Activated gamma-delta T cell treated with anti-CD3 and anti-CD28 coated beads, Interleukin-2, amount 50 U/mL, for 16 hours (primary cell): ENCODE measurements around the gene GMPPA.

Experiments used
- DNase-seq: peaks from one replicate; pipeline ENCODE4 v3.0.0-alpha.2; 2020; ENCODE audit warnings: low read depth

GMPPA gene

GRCh38 chr2:219506802-219507526 lies 8.3 kb downstream of the GMPPA start:
- DNase-seq = no peak

- DNase-seq = no peak
Measured at GRCh38 chr2:219507581-219508443, 9.1 kb downstream of the GMPPA start.

- DNase-seq = no peak
Measured at GRCh38 chr2:219508444-219508734, 9.7 kb downstream of the GMPPA start.

GRCh38 chr2:219508971-219509779 lies 10.5 kb downstream of the GMPPA start:
- no peak for DNase-seq

GRCh38 chr2:219509780-219510511 lies 11.3 kb downstream of the GMPPA start:
- no peak for DNase-seq

GRCh38 chr2:219510512-219511135 lies 11.9 kb downstream of the GMPPA start:
- DNase-seq = no peak

- DNase-seq = no peak
Measured at GRCh38 chr2:219511547-219512325, 13.0 kb downstream of the GMPPA start.

GRCh38 chr2:219512524-219513216 lies 14.0 kb downstream of the GMPPA start:
- DNase-seq = no peak

- no peak for DNase-seq
Measured at GRCh38 chr2:219513787-219514186, 15.1 kb downstream of the GMPPA start.

- DNase-seq = no peak
Measured at GRCh38 chr2:219514196-219514761, 15.6 kb downstream of the GMPPA start, which contains the start of gene ASIC4. Gene ASIC4 (plus strand): TSS chr2:219514482. CDS start chr2:219514725, 243 bp downstream.

- DNase-seq = no peak
Measured at GRCh38 chr2:219514836-219515235, 16.1 kb downstream of the GMPPA start.

GRCh38 chr2:219515874-219516629 lies 17.4 kb downstream of the GMPPA start:
- DNase-seq = no peak

GRCh38 chr2:219516888-219517287 lies 18.2 kb downstream of the GMPPA start:
- no peak for DNase-seq

GRCh38 chr2:219517954-219518778 lies 19.5 kb downstream of the GMPPA start:
- no peak for DNase-seq

GRCh38 chr2:219519526-219519916 lies 20.8 kb downstream of the GMPPA start:
- DNase-seq = no peak

- no peak for DNase-seq
Measured at GRCh38 chr2:219520079-219520478, 21.4 kb downstream of the GMPPA start.

- DNase-seq = no peak
Measured at GRCh38 chr2:219521066-219521880, 22.6 kb downstream of the GMPPA start.
